K562 (cell line): ENCODE measurements around the gene SYTL5. TPM values are rescaled to one million over a fixed set of nuclear protein-coding genes. Genes with fewer than 3 reads are reported as not detected.

Source experiments
- EP300 ChIP-seq: IDR thresholded peaks from 2 replicates; pipeline ENCODE4 v1.6.1; 2012; ENCODE audit warnings: low read length, improper control_type of control experiment
- MGA ChIP-seq: fragments of 450-650 bp; IDR thresholded peaks from 2 replicates; pipeline ENCODE4 v1.6.1; 2016; ENCODE audit warnings: mild to moderate bottlenecking, moderate library complexity
- SIX5 ChIP-seq, 2 experiments: IDR thresholded peaks; 2 replicates each; pipeline ENCODE4 v1.6.1; 2011; ENCODE audit warnings: low read length in 2 of 2, borderline replicate concordance in 1 of 2, low read depth in 1 of 2, mild to moderate bottlenecking in 1 of 2, moderate library complexity in 1 of 2; ENCODE audit not compliant: insufficient read depth in 1 of 2
- TCF3 ChIP-seq: sonication (generic); formaldehyde crosslinking; IDR thresholded peaks from 2 replicates; pipeline ENCODE4 v1.4.0; 2020; ENCODE audit warnings: mild to moderate bottlenecking, missing genetic modification reagents
- ZNF134 ChIP-seq: fragments of 250-450 bp; sonication (Bioruptor Pico); conservative IDR thresholded peaks from 2 replicates; pipeline ENCODE4 v1.4.0; 2020
- polyA plus RNA-seq, 8 experiments: library from polyadenylated mRNA; depleted of rRNA in 4 of 8; stranded (reverse) in 5 of 8; unstranded in 3 of 8; fragments of >200 nt; fragmentation: Nextera tagmentation in 2 of 8; fragmentation: Illumina TruSeq in 1 of 8; extraction: Ambion mirVana in 2 of 8; extraction: Trizol in 1 of 8; gene quantifications; 2 replicates each; pipeline versions ENCODE4 v1.2.1 to v1.2.3, GENCODE V29; 2011 to 2014; ENCODE audit warnings: inconsistent platforms in 1 of 8, missing spikeins in 1 of 8
- total RNA-seq, 7 experiments: library from RNA; depleted of rRNA in 6 of 7; stranded (reverse); fragments of >200 nt in 6 of 7; fragmentation: Illumina TruSeq in 2 of 7; extraction: Trizol in 2 of 7; gene quantifications; 2 replicates each; pipeline versions ENCODE4 v1.2.1 to v1.2.3, GENCODE V29; 2011 to 2021; ENCODE audit warnings: low replicate concordance in 1 of 7
- TF ChIP-seq, protein P1 (sequence below): fragments of 450-650 bp; conservative IDR thresholded peaks from 2 replicates; pipeline ENCODE4 v1.6.1; 2016; ENCODE audit warnings: missing genetic modification characterization, low read depth, mild to moderate bottlenecking, control low read depth, missing compliant biosample characterization
- TF ChIP-seq, protein P2 (sequence below): fragments of 450-650 bp; formaldehyde crosslinking; IDR thresholded peaks from 2 replicates; pipeline ENCODE4 v1.4.0; 2020; ENCODE audit warnings: mild to moderate bottlenecking, moderate library complexity
- TF ChIP-seq, protein P3 (sequence below): sonication (generic); formaldehyde crosslinking; IDR thresholded peaks from 2 replicates; pipeline ENCODE4 v1.8.0; 2022; ENCODE audit warnings: mild to moderate bottlenecking, missing genetic modification reagents

The SYTL5 gene
- total and polyA plus RNA-seq, 9 of the 15 experiments (the other 6 are each of a cell fraction or from before 2014, with no cell fraction given), result 0.01 to 0.25 (median 0.09) TPM

GRCh38 chrX:38138900-38139299 is 132.5 kb downstream of the SYTL5 start (continued):
- TF ChIP-seq, protein P1, sequence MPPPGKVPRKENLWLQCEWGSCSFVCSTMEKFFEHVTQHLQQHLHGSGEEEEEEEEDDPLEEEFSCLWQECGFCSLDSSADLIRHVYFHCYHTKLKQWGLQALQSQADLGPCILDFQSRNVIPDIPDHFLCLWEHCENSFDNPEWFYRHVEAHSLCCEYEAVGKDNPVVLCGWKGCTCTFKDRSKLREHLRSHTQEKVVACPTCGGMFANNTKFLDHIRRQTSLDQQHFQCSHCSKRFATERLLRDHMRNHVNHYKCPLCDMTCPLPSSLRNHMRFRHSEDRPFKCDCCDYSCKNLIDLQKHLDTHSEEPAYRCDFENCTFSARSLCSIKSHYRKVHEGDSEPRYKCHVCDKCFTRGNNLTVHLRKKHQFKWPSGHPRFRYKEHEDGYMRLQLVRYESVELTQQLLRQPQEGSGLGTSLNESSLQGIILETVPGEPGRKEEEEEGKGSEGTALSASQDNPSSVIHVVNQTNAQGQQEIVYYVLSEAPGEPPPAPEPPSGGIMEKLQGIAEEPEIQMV (tag), result no peak
- TF ChIP-seq TCF3 (CRISPR knock-in tag) (0 out of 2 replicates have a peak, but pooled peaks have one; percentile 21), MGA (no peak), SIX5 (IDR thresholded peaks at IDR 0.05; ENCODE audit: borderline replicate concordance in 1 of 2, insufficient read depth in 1 of 2, low read depth in 1 of 2, low read length in 2 of 2) (no peak), EP300 (peak; percentile 70), ZNF134 (CRISPR knock-in tag) (no peak)
- TF ChIP-seq, protein P2, sequence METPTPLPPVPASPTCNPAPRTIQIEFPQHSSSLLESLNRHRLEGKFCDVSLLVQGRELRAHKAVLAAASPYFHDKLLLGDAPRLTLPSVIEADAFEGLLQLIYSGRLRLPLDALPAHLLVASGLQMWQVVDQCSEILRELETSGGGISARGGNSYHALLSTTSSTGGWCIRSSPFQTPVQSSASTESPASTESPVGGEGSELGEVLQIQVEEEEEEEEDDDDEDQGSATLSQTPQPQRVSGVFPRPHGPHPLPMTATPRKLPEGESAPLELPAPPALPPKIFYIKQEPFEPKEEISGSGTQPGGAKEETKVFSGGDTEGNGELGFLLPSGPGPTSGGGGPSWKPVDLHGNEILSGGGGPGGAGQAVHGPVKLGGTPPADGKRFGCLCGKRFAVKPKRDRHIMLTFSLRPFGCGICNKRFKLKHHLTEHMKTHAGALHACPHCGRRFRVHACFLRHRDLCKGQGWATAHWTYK (CRISPR knock-in tag), result no peak
- TF ChIP-seq, protein P3, sequence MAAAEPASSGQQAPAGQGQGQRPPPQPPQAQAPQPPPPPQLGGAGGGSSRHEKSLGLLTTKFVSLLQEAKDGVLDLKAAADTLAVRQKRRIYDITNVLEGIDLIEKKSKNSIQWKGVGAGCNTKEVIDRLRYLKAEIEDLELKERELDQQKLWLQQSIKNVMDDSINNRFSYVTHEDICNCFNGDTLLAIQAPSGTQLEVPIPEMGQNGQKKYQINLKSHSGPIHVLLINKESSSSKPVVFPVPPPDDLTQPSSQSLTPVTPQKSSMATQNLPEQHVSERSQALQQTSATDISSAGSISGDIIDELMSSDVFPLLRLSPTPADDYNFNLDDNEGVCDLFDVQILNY, result no peak
